ENCODE results near the gene AS3MT. TPM values are rescaled to one million over a fixed set of nuclear protein-coding genes. Genes with fewer than 3 reads are reported as not detected.

Gene AS3MT
- total RNA-seq, 2 donors from 2014 or later: 11.7 to 17.3 TPM

DNA sequence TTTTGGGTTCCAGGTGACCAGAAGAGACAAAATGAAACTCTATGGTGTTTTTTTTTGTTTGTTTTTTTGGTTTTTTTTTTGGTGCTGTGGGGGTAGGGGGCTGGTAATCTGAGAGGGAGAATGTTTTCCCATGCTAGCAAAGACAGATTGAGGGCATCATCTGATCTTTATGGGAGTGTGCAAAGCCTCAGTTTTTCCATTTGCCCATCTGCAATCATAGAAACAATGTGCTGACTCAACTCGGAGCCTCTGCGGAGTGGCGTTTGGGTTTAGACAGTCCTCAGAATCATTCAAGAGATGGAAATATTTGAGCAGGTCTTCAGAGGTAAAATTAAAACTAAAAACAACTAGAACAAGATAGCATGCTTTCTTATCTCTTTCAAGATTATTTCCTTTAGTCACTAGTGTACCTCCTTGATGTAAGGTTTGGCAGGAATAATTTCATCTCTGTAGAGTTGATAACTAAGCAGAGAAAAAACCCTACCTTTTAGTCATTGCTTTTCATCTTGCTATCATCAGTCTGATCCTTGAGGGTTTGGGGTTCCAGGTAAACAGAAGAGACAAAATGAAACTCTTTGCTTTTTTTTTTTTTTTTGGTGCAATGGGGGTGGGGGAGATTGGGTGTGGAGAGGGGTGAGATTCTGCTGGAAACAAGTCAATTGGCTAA lies 66.8 kb downstream of the AS3MT start:
- no peaks in the 10 kb centered on the region for H3K36me3 ChIP-seq
- no peaks in the 10 kb centered on the region for H3K9me3 ChIP-seq
- no peaks in the 10 kb centered on the region for H3K4me1 ChIP-seq
- DNase-seq (ENCODE audit: low spot score): no peak
- TF ChIP-seq, protein P1, sequence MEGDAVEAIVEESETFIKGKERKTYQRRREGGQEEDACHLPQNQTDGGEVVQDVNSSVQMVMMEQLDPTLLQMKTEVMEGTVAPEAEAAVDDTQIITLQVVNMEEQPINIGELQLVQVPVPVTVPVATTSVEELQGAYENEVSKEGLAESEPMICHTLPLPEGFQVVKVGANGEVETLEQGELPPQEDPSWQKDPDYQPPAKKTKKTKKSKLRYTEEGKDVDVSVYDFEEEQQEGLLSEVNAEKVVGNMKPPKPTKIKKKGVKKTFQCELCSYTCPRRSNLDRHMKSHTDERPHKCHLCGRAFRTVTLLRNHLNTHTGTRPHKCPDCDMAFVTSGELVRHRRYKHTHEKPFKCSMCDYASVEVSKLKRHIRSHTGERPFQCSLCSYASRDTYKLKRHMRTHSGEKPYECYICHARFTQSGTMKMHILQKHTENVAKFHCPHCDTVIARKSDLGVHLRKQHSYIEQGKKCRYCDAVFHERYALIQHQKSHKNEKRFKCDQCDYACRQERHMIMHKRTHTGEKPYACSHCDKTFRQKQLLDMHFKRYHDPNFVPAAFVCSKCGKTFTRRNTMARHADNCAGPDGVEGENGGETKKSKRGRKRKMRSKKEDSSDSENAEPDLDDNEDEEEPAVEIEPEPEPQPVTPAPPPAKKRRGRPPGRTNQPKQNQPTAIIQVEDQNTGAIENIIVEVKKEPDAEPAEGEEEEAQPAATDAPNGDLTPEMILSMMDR (IDR thresholded peaks at IDR 0.05): no peak
- H3K27ac ChIP-seq: no peak overlapping the region
- H3K4me3 ChIP-seq: no peak overlapping the region
- H3K27me3 ChIP-seq: no peaks in the 10 kb centered on the region

DNA sequence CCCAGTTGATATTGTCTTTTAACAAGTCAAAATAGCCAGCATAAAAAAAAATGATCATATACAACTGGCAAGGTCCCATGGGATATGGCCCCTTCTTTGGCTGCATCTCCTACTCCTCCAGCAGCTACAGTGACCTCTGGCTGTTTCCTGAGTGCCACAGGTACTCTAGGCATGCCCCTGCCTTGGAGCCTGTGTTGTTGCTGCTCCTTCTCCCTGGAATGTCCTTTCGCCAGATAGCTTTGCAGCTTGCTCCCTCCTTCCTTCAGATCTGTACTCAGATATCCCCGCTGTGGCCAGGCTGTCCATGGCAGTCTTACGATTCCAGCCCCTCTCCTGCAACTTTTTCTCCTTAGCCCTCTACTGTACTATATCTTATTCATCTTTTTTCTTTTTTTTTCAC lies 72.1 kb downstream of the AS3MT start:
- H3K27me3 ChIP-seq: no peaks in the 10 kb centered on the region
- no peaks in the 10 kb centered on the region for H3K36me3 ChIP-seq
- no peak for DNase-seq (ENCODE audit: low spot score)
- H3K4me3 ChIP-seq: no peak overlapping the region
- no peaks in the 10 kb centered on the region for H3K4me1 ChIP-seq
- H3K27ac ChIP-seq: no peak overlapping the region
- no peaks in the 10 kb centered on the region for H3K9me3 ChIP-seq
- TF ChIP-seq, protein P1 (IDR thresholded peaks at IDR 0.05): no peak

DNA sequence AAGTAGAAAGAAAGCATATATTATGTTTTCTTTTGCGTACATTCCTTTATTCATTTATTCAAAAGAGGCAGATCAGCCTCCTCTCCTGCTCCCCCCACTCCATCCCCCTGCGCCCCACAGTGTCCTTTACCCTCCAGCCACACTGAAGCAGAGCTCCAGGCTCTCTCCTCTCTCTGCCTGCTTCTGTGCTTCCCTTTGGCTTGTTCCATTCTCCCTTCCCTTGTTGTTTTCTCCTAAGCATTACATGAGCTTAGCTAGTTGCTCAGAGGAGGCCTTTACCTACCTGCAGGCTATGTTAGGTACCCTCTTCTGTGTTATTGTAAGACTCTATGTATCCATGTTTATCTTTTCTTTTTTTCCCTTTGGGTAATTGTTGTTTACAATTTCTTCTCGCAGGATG lies 76.2 kb downstream of the AS3MT start:
- Histone ChIP-seq H3K36me3 (no peaks in the 10 kb centered on the region), H3K4me1 (no peaks in the 10 kb centered on the region), H3K4me3 (no peak overlapping the region), H3K9me3 (no peaks in the 10 kb centered on the region), H3K27me3 (no peaks in the 10 kb centered on the region), H3K27ac (no peak overlapping the region)
- no peak for DNase-seq (ENCODE audit: low spot score)
- TF ChIP-seq, protein P1 (IDR thresholded peaks at IDR 0.05): no peak

DNA sequence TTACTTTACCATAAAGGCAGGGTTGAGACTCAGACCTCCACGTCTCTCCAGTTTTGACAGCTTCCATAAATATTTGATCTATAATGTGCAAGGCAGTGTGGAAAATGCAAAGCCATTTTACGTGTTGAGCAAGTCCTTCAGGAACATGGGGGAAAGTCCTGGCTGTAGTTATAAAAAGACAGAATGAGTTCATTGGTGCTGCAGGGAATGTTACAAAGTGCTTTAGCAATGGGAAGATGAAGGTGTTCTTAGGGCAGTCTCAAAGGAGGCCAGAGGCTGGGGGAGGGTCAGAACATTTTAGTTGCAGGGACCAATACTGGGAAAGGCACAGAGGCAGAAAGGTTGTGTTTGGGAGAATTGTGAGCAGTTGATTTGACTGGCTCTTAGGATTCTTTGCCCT lies 76.7 kb downstream of the AS3MT start:
- Histone ChIP-seq H3K9me3 (no peaks in the 10 kb centered on the region), H3K27ac (no peak overlapping the region), H3K27me3 (no peaks in the 10 kb centered on the region), H3K4me1 (no peaks in the 10 kb centered on the region), H3K4me3 (no peak overlapping the region), H3K36me3 (no peaks in the 10 kb centered on the region)
- DNase-seq (ENCODE audit: low spot score): no peak
- TF ChIP-seq, protein P1 (IDR thresholded peaks at IDR 0.05): no peak

DNA sequence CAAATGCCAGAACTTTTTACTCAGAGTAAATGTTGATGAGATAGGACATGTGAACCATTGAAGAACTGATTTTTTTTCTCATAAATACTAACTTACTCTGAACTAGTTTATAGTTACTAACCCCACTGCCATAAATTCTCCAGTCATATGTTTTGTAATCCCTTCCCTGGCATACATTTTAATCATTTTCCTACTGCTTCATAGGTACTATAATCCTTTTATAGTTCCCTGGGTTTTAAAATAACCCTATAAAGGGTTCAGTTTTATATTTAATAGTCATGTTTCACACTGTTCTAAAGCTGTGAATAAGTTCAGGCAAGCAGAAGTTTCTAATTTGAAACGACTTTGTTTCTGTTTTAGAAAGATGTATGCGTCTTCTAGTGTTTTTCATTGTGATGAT lies 77.7 kb downstream of the AS3MT start:
- H3K27me3 ChIP-seq: no peaks in the 10 kb centered on the region
- no peaks in the 10 kb centered on the region for H3K4me1 ChIP-seq
- H3K27ac ChIP-seq: no peak overlapping the region
- TF ChIP-seq, protein P1 (IDR thresholded peaks at IDR 0.05): no peak
- H3K4me3 ChIP-seq: no peak overlapping the region
- no peaks in the 10 kb centered on the region for H3K36me3 ChIP-seq
- no peaks in the 10 kb centered on the region for H3K9me3 ChIP-seq
- no peak for DNase-seq (ENCODE audit: low spot score)

DNA sequence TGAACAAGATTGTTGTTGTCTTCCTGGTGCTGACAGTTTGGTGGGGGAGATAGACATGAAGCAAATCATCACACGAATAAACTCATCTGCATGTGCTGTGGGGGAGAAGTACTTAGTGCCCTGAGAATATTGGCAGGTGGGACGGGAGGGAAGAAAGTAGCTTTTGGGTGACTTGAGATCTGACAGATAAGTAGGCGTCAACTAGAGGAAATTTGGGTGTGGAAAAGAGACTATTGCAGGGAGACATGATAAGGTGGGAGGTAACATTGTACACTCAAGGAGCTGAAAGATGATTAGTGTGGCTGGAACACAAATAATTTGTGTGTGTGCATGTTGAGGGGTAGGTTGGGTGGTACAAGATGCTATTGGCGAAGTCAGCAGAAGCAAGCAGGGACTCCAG lies 78.9 kb downstream of the AS3MT start:
- Histone ChIP-seq H3K27ac (no peak overlapping the region), H3K4me1 (no peaks in the 10 kb centered on the region), H3K27me3 (no peaks in the 10 kb centered on the region), H3K9me3 (no peaks in the 10 kb centered on the region), H3K36me3 (no peaks in the 10 kb centered on the region), H3K4me3 (no peak overlapping the region)
- DNase-seq (ENCODE audit: low spot score): no peak
- TF ChIP-seq, protein P1 (IDR thresholded peaks at IDR 0.05): no peak

All from right atrium auricular region (tissue), 2 donors.